Suprapubic skin (tissue), 4 donors: ENCODE data around the gene SMARCA2. TPM values are rescaled to one million over a fixed set of nuclear protein-coding genes. Genes with fewer than 3 reads are reported as not detected.
"Not testable (repeated sequence)": the region's sequence is repeated elsewhere in the genome, so short reads cannot be mapped to it uniquely, and the experiment has no call there.

Experiments
- DNase-seq, 2 donors: peaks; one replicate each; pipeline ENCODE4 v3.0.0-alpha.2; 2019; ENCODE audit warnings: low spot score in 2 of 2
- H3K27ac ChIP-seq: fragments of 200-600 bp; sonication (generic); one replicate; pipeline ENCODE4 v1.5.1; 2019
- H3K27me3 ChIP-seq: fragments of 200-600 bp; sonication (generic); one replicate; pipeline ENCODE4 v1.5.1; 2019
- H3K36me3 ChIP-seq: fragments of 200-600 bp; sonication (generic); one replicate; pipeline ENCODE4 v1.5.1; 2019
- H3K4me1 ChIP-seq: fragments of 200-600 bp; sonication (generic); one replicate; pipeline ENCODE4 v1.5.1; 2019
- H3K4me3 ChIP-seq: fragments of 200-600 bp; sonication (generic); one replicate; pipeline ENCODE4 v1.5.1; 2019; ENCODE audit warnings: mild to moderate bottlenecking
- H3K9me3 ChIP-seq: fragments of 200-600 bp; sonication (generic); one replicate; pipeline ENCODE4 v1.5.1; 2019
- EP300 ChIP-seq: sonication (generic); formaldehyde crosslinking; IDR thresholded peaks from one replicate; pipeline ENCODE4 v1.6.1; 2017; ENCODE audit warnings: antibody characterized with exemption
- POLR2A ChIP-seq, 2 donors: fragments of 450-650 bp; IDR thresholded peaks; one replicate each; pipeline ENCODE4 v1.6.1; 2017; ENCODE audit warnings: antibody characterized with exemption in 2 of 2, mild to moderate bottlenecking in 2 of 2, moderate library complexity in 2 of 2
- POLR2AphosphoS5 ChIP-seq, 3 donors: sonication (generic); formaldehyde crosslinking; IDR thresholded peaks; one replicate each; pipeline ENCODE4 v1.6.1; 2017; ENCODE audit warnings: antibody characterized with exemption in 3 of 3
- WGBS: methylation state at CpG from one replicate; pipeline ENCODE4 v1.1.5; 2018; 5-methylcytosine and 5-hydroxymethylcytosine counted together
- total RNA-seq, 4 donors: library from RNA; depleted of rRNA; stranded (reverse); fragments of >200 nt; gene quantifications; one replicate each; pipeline ENCODE4 v1.1.0, GENCODE V29; 2016
- TF ChIP-seq, protein P1 (sequence below), 2 donors: fragments of 200-600 bp in 1 of 2; fragments of 450-650 bp in 1 of 2; sonication (generic) in 1 of 2; IDR thresholded peaks; one replicate each; pipeline ENCODE4 v1.5.1; 2016 to 2019; ENCODE audit warnings: antibody characterized with exemption in 2 of 2, mild to moderate bottlenecking in 1 of 2, moderate library complexity in 1 of 2

The SMARCA2 gene
- total RNA-seq, 4 donors from 2014 or later: 88.9 to 236 (median 140) TPM

DNA sequence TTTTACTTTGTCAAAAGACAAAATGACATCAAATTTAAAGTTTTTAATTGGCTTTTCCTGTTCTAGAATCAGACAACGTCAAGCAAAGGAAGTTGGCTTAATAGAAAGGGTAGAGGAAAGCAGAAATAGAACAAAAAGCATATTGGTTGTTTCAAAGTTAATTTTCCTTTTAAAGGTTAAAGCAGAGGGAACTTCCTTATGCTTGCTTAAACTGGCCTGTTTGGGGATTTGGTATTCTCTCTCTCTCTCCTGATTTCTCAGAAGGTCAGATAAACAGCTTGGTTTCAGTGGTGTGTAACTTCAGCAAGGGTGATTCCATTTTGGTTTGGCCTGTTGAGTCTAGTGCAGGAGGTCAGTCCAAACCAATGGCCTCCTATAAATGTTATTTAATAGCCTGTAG, 127.1 kb downstream of the SMARCA2 start:
- H3K36me3 ChIP-seq: peaks cover 16% of the 10 kb centered on the region

DNA sequence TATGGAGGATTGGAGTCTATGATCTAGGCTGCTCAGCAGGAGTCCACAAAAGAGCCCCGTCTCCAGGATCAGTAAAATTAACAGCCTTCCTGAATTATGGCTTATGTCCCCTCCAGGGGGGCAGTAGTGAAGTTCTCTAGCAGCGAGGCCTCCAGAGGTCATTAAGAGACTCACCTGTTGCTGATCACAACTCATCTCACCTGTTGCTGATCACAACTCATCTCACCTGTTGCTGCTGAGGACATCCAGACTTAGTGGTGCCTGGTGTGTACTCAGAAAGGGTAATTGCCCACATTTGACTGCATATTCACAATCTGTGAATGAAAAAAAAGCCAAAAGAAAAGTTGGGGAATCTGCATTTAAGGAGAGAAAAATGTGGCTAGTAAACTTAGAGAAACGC, 129.5 kb downstream of the SMARCA2 start:
- H3K36me3 ChIP-seq: peaks cover 15% of the 10 kb centered on the region
- H3K27ac ChIP-seq: no peak overlapping the region
- DNase-seq: no peak
- H3K4me3 ChIP-seq: no peak overlapping the region
- H3K9me3 ChIP-seq: no peaks in the 10 kb centered on the region
- no peaks in the 10 kb centered on the region for H3K4me1 ChIP-seq
- no peaks in the 10 kb centered on the region for H3K27me3 ChIP-seq
- WGBS: 98% methylated on average over 3 of the region's 3 CpGs
- TF ChIP-seq POLR2AphosphoS5 (IDR thresholded peaks at IDR 0.05): no peak

More for the DNA sequence above, 127.1 kb downstream of the SMARCA2 start:
- Histone ChIP-seq H3K27me3 (no peaks in the 10 kb centered on the region), H3K9me3 (no peaks in the 10 kb centered on the region), H3K27ac (no peak overlapping the region), H3K4me3 (no peak overlapping the region), H3K4me1 (no peaks in the 10 kb centered on the region)
- DNase-seq: no peak
- TF ChIP-seq POLR2A (IDR thresholded peaks at IDR 0.05): no peak
- TF ChIP-seq, protein P1, sequence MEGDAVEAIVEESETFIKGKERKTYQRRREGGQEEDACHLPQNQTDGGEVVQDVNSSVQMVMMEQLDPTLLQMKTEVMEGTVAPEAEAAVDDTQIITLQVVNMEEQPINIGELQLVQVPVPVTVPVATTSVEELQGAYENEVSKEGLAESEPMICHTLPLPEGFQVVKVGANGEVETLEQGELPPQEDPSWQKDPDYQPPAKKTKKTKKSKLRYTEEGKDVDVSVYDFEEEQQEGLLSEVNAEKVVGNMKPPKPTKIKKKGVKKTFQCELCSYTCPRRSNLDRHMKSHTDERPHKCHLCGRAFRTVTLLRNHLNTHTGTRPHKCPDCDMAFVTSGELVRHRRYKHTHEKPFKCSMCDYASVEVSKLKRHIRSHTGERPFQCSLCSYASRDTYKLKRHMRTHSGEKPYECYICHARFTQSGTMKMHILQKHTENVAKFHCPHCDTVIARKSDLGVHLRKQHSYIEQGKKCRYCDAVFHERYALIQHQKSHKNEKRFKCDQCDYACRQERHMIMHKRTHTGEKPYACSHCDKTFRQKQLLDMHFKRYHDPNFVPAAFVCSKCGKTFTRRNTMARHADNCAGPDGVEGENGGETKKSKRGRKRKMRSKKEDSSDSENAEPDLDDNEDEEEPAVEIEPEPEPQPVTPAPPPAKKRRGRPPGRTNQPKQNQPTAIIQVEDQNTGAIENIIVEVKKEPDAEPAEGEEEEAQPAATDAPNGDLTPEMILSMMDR (IDR thresholded peaks at IDR 0.05): no peak
- WGBS: 50% methylated on average over 1 of the region's 1 CpG

DNA sequence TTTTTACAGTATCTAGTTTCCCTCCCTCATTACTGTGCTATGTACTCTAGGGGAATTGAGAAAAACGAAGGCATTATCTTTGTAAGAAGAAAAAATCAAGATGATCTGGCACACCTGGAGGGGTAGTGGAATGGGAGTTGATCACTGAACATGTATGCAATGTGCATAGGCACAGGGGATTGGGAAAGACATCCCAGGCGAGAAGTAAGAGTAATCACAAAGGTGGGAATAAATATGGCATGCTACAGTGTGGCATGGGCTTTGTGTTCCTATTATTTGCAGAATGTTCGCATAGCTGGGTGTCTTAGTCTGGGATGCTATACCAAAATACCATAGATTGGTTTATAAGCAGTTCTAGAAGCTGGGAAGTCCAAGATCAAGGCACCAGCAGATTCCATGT, 130.6 kb downstream of the SMARCA2 start:
- Histone ChIP-seq H3K27ac (no peak overlapping the region), H3K27me3 (no peaks in the 10 kb centered on the region), H3K36me3 (peaks cover 10% of the 10 kb centered on the region), H3K9me3 (no peaks in the 10 kb centered on the region), H3K4me1 (no peaks in the 10 kb centered on the region), H3K4me3 (no peak overlapping the region)
- DNase-seq: no peak
- TF ChIP-seq POLR2A (IDR thresholded peaks at IDR 0.05) (no peak), POLR2AphosphoS5 (IDR thresholded peaks at IDR 0.05) (no peak), EP300 (no peak)
- TF ChIP-seq, protein P1 (IDR thresholded peaks at IDR 0.05): no peak
- WGBS: 93% methylated on average over 3 of the region's 3 CpGs

DNA sequence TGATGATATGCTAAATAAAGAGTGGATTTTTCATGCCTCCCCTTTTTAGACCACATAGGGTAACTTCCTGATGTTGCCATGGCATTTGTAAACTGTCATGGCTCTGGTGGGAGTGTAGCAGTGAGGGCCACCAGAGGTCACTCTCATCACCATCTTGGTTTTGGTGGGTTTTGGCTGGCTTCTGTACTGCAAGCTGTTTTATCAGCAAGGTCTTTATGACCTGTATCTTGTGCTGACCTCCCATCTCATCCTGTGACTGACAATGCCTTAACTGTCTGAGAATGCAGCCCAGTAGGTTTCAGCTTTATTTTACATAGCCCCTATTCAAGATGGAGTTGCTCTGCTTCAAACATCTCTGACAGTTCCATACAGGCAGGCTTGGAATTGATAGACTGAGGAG, 131.6 kb downstream of the SMARCA2 start:
- H3K4me3 ChIP-seq, DNase-seq, H3K4me1 ChIP-seq, H3K27ac ChIP-seq, H3K36me3 ChIP-seq, H3K27me3 ChIP-seq, H3K9me3 ChIP-seq: not testable (repeated sequence)

DNA sequence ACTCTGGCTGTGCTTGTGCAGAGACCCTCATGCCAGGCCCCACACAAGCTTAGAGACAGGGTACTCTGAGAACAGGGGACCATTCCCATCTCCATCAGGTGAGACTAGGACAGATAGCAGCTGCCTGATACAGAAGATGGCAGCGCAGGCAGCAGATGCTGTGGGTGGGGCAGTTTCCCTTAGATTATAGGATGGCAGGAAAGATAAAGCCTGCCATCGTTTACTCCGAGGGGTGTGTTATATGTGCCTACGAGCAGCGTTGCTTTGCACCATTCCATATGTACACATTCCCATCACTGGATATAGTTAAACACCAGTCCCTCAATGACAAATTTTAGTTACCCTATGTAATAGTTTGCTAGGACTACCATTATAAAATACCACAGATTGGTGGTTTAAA, 135.2 kb downstream of the SMARCA2 start:
- Histone ChIP-seq H3K9me3 (no peaks in the 10 kb centered on the region), H3K4me3 (no peak overlapping the region), H3K4me1 (peaks cover 15% of the 10 kb centered on the region), H3K27ac (no peak overlapping the region), H3K36me3 (peaks cover 10% of the 10 kb centered on the region), H3K27me3 (no peaks in the 10 kb centered on the region)
- TF ChIP-seq, protein P1 (IDR thresholded peaks at IDR 0.05): no peak
- TF ChIP-seq POLR2A (IDR thresholded peaks at IDR 0.05) (no peak), EP300 (no peak), POLR2AphosphoS5 (IDR thresholded peaks at IDR 0.05) (no peak)
- WGBS: 98% methylated on average over 5 of the region's 5 CpGs
- DNase-seq: no peak

DNA sequence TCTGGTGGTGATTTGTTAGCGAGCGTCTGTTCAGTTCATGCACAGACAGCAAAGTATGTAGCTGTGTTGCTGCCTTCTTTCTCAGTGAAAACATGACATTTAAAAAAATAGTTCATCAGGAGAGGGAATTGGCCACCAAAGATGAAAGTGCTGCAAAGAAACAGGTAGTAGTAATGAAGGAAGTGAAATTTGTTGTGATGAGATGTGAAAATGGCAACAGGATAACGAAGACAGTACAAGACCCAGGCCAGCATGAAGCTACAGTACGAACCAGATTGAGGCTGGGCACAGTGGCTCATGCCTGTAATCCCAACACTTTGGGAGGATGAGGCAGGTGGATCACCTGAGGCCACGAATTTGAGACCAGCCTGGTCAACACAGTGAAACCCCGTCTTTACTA, 136.0 kb downstream of the SMARCA2 start:
- no peak for DNase-seq
- TF ChIP-seq, protein P1 (IDR thresholded peaks at IDR 0.05): no peak
- TF ChIP-seq EP300 (no peak), POLR2AphosphoS5 (IDR thresholded peaks at IDR 0.05) (no peak), POLR2A (IDR thresholded peaks at IDR 0.05) (no peak)
- H3K36me3 ChIP-seq: peaks cover 10% of the 10 kb centered on the region
- no peaks in the 10 kb centered on the region for H3K9me3 ChIP-seq
- H3K27ac ChIP-seq: no peak overlapping the region
- WGBS: 89% methylated on average over 6 of the region's 6 CpGs
- no peak overlapping the region for H3K4me3 ChIP-seq
- H3K4me1 ChIP-seq: peaks cover 15% of the 10 kb centered on the region
- H3K27me3 ChIP-seq: no peaks in the 10 kb centered on the region
